ENCODE measurements around the gene P2RY11.

The P2RY11 gene

GRCh38 chr19:10074153-10074552 is 37.3 kb upstream of the P2RY11 start:
- no peak overlapping the region for H3K4me3 ChIP-seq
- no peak for DNase-seq
- no peak for TF ChIP-seq CTCF (IDR thresholded peaks at IDR 0.05)
- H3K27me3 ChIP-seq, result peaks cover 0 to 19% of the 10 kb centered on the region in 2 donors
- no peaks in the 10 kb centered on the region for H3K4me1 ChIP-seq
- no peaks in the 10 kb centered on the region for H3K36me3 ChIP-seq
- intact Hi-C loops (cut with DNase I; ENCODE audit: low total_unique reads), result no loop called here
- H3K9me3 ChIP-seq, result peaks cover 2 to 11% (median 6%) of the 10 kb centered on the region in 3 donors
- no peak overlapping the region for H3K27ac ChIP-seq

- intact Hi-C loops (cut with DNase I; ENCODE audit: low total_unique reads), result no loop called here
- no peak for DNase-seq
- Histone ChIP-seq H3K36me3 (no peaks in the 10 kb centered on the region), H3K9me3 (peaks cover 2 to 11% (median 6%) of the 10 kb centered on the region in 3 donors), H3K27me3 (peaks cover 0 to 11% of the 10 kb centered on the region in 2 donors), H3K4me1 (no peaks in the 10 kb centered on the region), H3K4me3 (no peak overlapping the region), H3K27ac (no peak overlapping the region)
- TF ChIP-seq CTCF (IDR thresholded peaks at IDR 0.05), result no peak
Observed at GRCh38 chr19:10076535-10076934, 35.0 kb upstream of the P2RY11 start.

GRCh38 chr19:10078329-10078728 is 33.2 kb upstream of the P2RY11 start:
- Histone ChIP-seq H3K4me1 (no peaks in the 10 kb centered on the region), H3K9me3 (peaks cover 2 to 9% (median 6%) of the 10 kb centered on the region in 3 donors), H3K36me3 (no peaks in the 10 kb centered on the region), H3K27ac (no peak overlapping the region), H3K4me3 (no peak overlapping the region), H3K27me3 (peaks cover 0 to 3% of the 10 kb centered on the region in 2 donors)
- intact Hi-C loops (cut with DNase I; ENCODE audit: low total_unique reads), result no loop called here
- DNase-seq, result no peak
- TF ChIP-seq CTCF (IDR thresholded peaks at IDR 0.05), result no peak

- no peak for TF ChIP-seq CTCF (IDR thresholded peaks at IDR 0.05)
- Histone ChIP-seq H3K9me3 (peaks cover under 1 to 3% (median 2%) of the 10 kb centered on the region in 3 donors), H3K4me3 (no peak overlapping the region), H3K36me3 (no peaks in the 10 kb centered on the region), H3K27me3 (peaks cover 0 to 3% of the 10 kb centered on the region in 2 donors), H3K27ac (no peak overlapping the region), H3K4me1 (no peaks in the 10 kb centered on the region)
- no peak for DNase-seq
- intact Hi-C loops (cut with DNase I; ENCODE audit: low total_unique reads), result no loop called here
Observed at GRCh38 chr19:10079031-10079453, 32.5 kb upstream of the P2RY11 start.

- no peak for TF ChIP-seq CTCF (IDR thresholded peaks at IDR 0.05)
- DNase-seq, result no peak
- intact Hi-C loops (cut with DNase I; ENCODE audit: low total_unique reads), result no loop called here
Observed at GRCh38 chr19:10083911-10084310, 27.6 kb upstream of the P2RY11 start.

GRCh38 chr19:10084803-10085202 is 26.7 kb upstream of the P2RY11 start:
- Histone ChIP-seq H3K27ac (no peak overlapping the region), H3K9me3 (no peaks in the 10 kb centered on the region), H3K4me3 (no peak overlapping the region), H3K4me1 (peaks cover 0 to 17% (median 5%) of the 10 kb centered on the region in 4 donors), H3K36me3 (peaks cover 0 to 10% (median 7%) of the 10 kb centered on the region in 3 donors), H3K27me3 (no peaks in the 10 kb centered on the region)
- intact Hi-C loops (cut with DNase I; ENCODE audit: low total_unique reads), result no loop called here
- DNase-seq, result no peak
- no peak for TF ChIP-seq CTCF (IDR thresholded peaks at IDR 0.05)

More at GRCh38 chr19:10083911-10084310, 27.6 kb upstream of the P2RY11 start:
- no peak overlapping the region for H3K27ac ChIP-seq
- H3K36me3 ChIP-seq, result peaks cover 0 to under 1% (median under 1%) of the 10 kb centered on the region in 3 donors
- H3K4me3 ChIP-seq, result no peak overlapping the region
- H3K27me3 ChIP-seq, result peaks cover 0 to 3% of the 10 kb centered on the region in 2 donors
- peaks cover 0 to 17% (median 5%) of the 10 kb centered on the region in 4 donors for H3K4me1 ChIP-seq
- H3K9me3 ChIP-seq, result no peaks in the 10 kb centered on the region
